B cell (primary cell): ENCODE results near the gene RGS3. TPM values are rescaled to one million over a fixed set of nuclear protein-coding genes. Genes with fewer than 3 reads are reported as not detected.

ENCODE experiments used
- ATAC-seq: fragments of 200-7000 bp; cut with Tn5 transposase; one replicate; pipeline ENCODE4 v1.10.0; 2021; ENCODE audit warnings: low read depth, mild to moderate bottlenecking, moderate number of reproducible peaks, moderate library complexity
- CTCF ChIA-PET: fragments of 350-600 bp; sonication (Branson Sonifier 250); formaldehyde crosslinking; loops from one replicate; lab custom pipeline; 2021; ENCODE audit warnings: antibody characterized with exemption, inconsistent platforms; lab: Charles Lee
- POLR2A ChIA-PET: fragments of 350-600 bp; sonication (Branson Sonifier 250); formaldehyde crosslinking; loops from one replicate; lab custom pipeline; 2021; ENCODE audit warnings: antibody characterized with exemption; lab: Charles Lee
- DNase-seq: peaks from one replicate; pipeline ENCODE4 v3.0.0; 2013
- H2AFZ ChIP-seq: 2 replicates; pipeline ENCODE4 v1.6.1; 2012; ENCODE audit warnings: mild to moderate bottlenecking, low read depth, low read length; ENCODE audit not compliant: insufficient read depth, poor library complexity, severe bottlenecking
- H3K27ac ChIP-seq, 2 donors: 1 replicate in 1 of 2; 2 replicates in 1 of 2; pipeline ENCODE4 v1.5.1; 2012 to 2013; ENCODE audit warnings: low read length in 2 of 2, mild to moderate bottlenecking in 2 of 2, moderate library complexity in 1 of 2
- H3K27me3 ChIP-seq, 4 experiments: fragments of 200-600 bp in 1 of 4; sonication (generic) in 1 of 4; replicated peaks in 1 of 4; 1 replicate in 2 of 4; 2 replicates in 2 of 4; pipeline versions ENCODE4 v1.6.1 to v1.7.0; 2013 to 2016; ENCODE audit warnings: low read length in 3 of 4, mild to moderate bottlenecking in 2 of 4, mixed read lengths in 1 of 4, moderate library complexity in 1 of 4; ENCODE audit not compliant: insufficient read depth in 4 of 4, control insufficient read depth in 3 of 4; ENCODE audit errors: control extremely low read depth in 1 of 4
- H3K36me3 ChIP-seq, 2 experiments: replicated peaks in 1 of 2; 1 replicate in 1 of 2; 2 replicates in 1 of 2; pipeline versions ENCODE4 v1.6.1 to v1.7.1; 2013; ENCODE audit warnings: low read length in 1 of 2; ENCODE audit not compliant: insufficient read depth in 2 of 2, control insufficient read depth in 1 of 2; ENCODE audit errors: control extremely low read depth in 1 of 2, extremely low read depth in 1 of 2
- H3K4me1 ChIP-seq, 2 donors: fragments of 200-600 bp in 1 of 2; sonication (generic) in 1 of 2; 1 replicate in 1 of 2; 2 replicates in 1 of 2; pipeline versions ENCODE4 v1.5.1 to v1.6.1; 2013 to 2017; ENCODE audit warnings: low read length in 2 of 2; ENCODE audit not compliant: control insufficient read depth in 2 of 2, insufficient read depth in 2 of 2
- H3K4me2 ChIP-seq: replicated peaks from 2 replicates; pipeline ENCODE3; 2012; ENCODE audit warnings: mild to moderate bottlenecking, low read depth, low read length; ENCODE audit not compliant: poor library complexity, severe bottlenecking
- H3K4me3 ChIP-seq, 5 experiments: fragments of 200-600 bp in 1 of 5; sonication (generic) in 1 of 5; 1 replicate in 3 of 5; 2 replicates in 2 of 5; pipeline versions ENCODE4 v1.5.1 to v1.7.0; 2011 to 2016; ENCODE audit warnings: low read length in 4 of 5, mild to moderate bottlenecking in 4 of 5, low read depth in 2 of 5, control low read depth in 1 of 5, moderate library complexity in 1 of 5; ENCODE audit not compliant: insufficient read depth in 1 of 5; ENCODE audit errors: control extremely low read depth in 1 of 5, extremely low read depth in 1 of 5
- H3K79me2 ChIP-seq: fragments of 200-600 bp; sonication (generic); one replicate; pipeline ENCODE4 v1.6.0; 2016; ENCODE audit warnings: low read length; ENCODE audit not compliant: control insufficient read depth, insufficient read depth
- H3K9ac ChIP-seq: fragments of 200-600 bp; sonication (generic); 2 replicates; pipeline ENCODE4 v1.6.1; 2017; ENCODE audit warnings: mild to moderate bottlenecking, low read length, moderate library complexity
- H3K9me3 ChIP-seq, 3 donors: one replicate each; pipeline versions ENCODE4 v1.6.1 to v1.7.1; 2013; ENCODE audit warnings: low read length in 2 of 3; ENCODE audit not compliant: control insufficient read depth in 2 of 3, insufficient read depth in 1 of 3; ENCODE audit errors: control extremely low read depth in 1 of 3
- H4K20me1 ChIP-seq: 2 replicates; pipeline ENCODE4 v1.6.0; 2012; ENCODE audit warnings: mild to moderate bottlenecking, low read length; ENCODE audit not compliant: insufficient read depth, control insufficient read depth, poor library complexity, severe bottlenecking
- H3K27ac Mint-ChIP-seq: one replicate; pipeline ENCODE4 v1.8.0; 2021; ENCODE audit warnings: mixed read lengths
- H3K27me3 Mint-ChIP-seq: one replicate; pipeline ENCODE4 v1.8.0; 2021; ENCODE audit warnings: mixed read lengths
- H3K4me1 Mint-ChIP-seq: one replicate; pipeline ENCODE4 v1.8.0; 2021; ENCODE audit warnings: mixed read lengths
- H3K4me3 Mint-ChIP-seq: one replicate; pipeline ENCODE4 v1.8.0; 2021; ENCODE audit warnings: mixed read lengths
- H3K9me3 Mint-ChIP-seq: one replicate; pipeline ENCODE4 v1.8.0; 2022; ENCODE audit warnings: mixed read lengths; ENCODE audit not compliant: insufficient read depth
- EZH2 ChIP-seq: IDR thresholded peaks from 2 replicates; pipeline ENCODE4 v1.6.1; 2012; ENCODE audit warnings: borderline replicate concordance, low read depth, mild to moderate bottlenecking, moderate library complexity, low read length; ENCODE audit not compliant: insufficient read depth, poor library complexity, severe bottlenecking
- WGBS: methylation state at CpG from one replicate; pipeline ENCODE4 v1.1.5; 2013; ENCODE audit warnings: missing lambda C conversion rate; ENCODE audit not compliant: insufficient coverage; 5-methylcytosine and 5-hydroxymethylcytosine counted together
- intact Hi-C: fragments of 100-400 bp; cut with micrococcal nuclease; formaldehyde crosslinking; loops from one replicate; pipeline ENCODE4 v1.10.0; 2022
- polyA plus RNA-seq: library from polyadenylated mRNA; depleted of rRNA; stranded (reverse); fragments of >200 nt; gene quantifications from 2 replicates; pipeline ENCODE4 v1.2.3, GENCODE V29; 2012
- total RNA-seq, 2 donors: library from RNA; stranded (reverse); fragments of 120-200 nt in 1 of 2; gene quantifications; 1 replicate in 1 of 2; 2 replicates in 1 of 2; pipeline versions ENCODE4 v1.2.3 to v1.2.4, GENCODE V29; 2013 to 2022
- TF ChIP-seq, protein P1 (sequence below): fragments of 200-600 bp; IDR thresholded peaks from one replicate; pipeline ENCODE4 v1.8.0; 2022; ENCODE audit warnings: antibody characterized with exemption, mild to moderate bottlenecking

Gene RGS3
- total and polyA plus RNA-seq, 2 donors (not counting 1 experiment from before 2014, with no cell fraction given), result 12.0 to 15.6 TPM

DNA sequence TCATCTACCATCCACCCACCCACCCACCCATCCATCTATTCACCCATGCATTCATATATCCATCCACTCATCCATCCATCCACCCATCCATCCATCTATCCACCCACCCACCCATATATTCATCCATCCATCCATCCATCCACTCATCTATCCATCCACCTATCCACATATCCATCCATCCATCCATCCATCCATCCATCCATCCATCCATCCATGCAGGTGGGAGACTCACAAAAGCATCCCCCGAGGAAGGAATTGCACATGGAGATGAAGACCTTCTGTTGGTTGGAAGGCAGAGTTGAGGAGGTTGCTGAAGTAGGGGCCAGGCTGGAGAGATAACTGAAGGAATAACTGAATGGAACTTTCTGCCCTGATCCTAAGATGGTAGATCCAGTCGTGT, 126.9 kb downstream of the RGS3 start:
- intact Hi-C loops, result no loop called here
- Histone ChIP-seq H3K9me3 (peaks cover 0 to 4% (median 0%) of the 10 kb centered on the region in 3 donors), H4K20me1 (peaks cover 16% of the 10 kb centered on the region), H3K4me3 (no peak overlapping the region), H3K4me1 (peaks cover 12 to 17% of the 10 kb centered on the region in 2 donors), H3K27me3 (no peaks in the 10 kb centered on the region), H3K9ac (no peak overlapping the region), H2AFZ (no peak overlapping the region), H3K4me2 (no peak overlapping the region), H3K79me2 (no peaks in the 10 kb centered on the region), H3K27ac (no peak overlapping the region), H3K36me3 (peaks cover 2 to 46% of the 10 kb centered on the region in 2 experiments)
- DNase-seq (no peak), ATAC-seq (no peak)
- Mint-ChIP-seq H3K4me1 (peaks cover 23% of the 10 kb centered on the region), H3K4me3 (no peak overlapping the region), H3K9me3 (no peaks in the 10 kb centered on the region), H3K27ac (no peak overlapping the region), H3K27me3 (no peaks in the 10 kb centered on the region)
- WGBS, result 100% methylated on average over 1 of the region's 2 CpGs
- CTCF ChIA-PET, result interaction anchor here (0.9 to 11.2 kb wide), 13 partner anchors 9 to 316 kb away, joined by 3 to 411 read pairs (median 6); partner anchors contain the start of genes C9orf43, POLE3 and WDR31
- POLR2A ChIA-PET, result no interaction called here
- no peak for TF ChIP-seq EZH2
- TF ChIP-seq, protein P1, sequence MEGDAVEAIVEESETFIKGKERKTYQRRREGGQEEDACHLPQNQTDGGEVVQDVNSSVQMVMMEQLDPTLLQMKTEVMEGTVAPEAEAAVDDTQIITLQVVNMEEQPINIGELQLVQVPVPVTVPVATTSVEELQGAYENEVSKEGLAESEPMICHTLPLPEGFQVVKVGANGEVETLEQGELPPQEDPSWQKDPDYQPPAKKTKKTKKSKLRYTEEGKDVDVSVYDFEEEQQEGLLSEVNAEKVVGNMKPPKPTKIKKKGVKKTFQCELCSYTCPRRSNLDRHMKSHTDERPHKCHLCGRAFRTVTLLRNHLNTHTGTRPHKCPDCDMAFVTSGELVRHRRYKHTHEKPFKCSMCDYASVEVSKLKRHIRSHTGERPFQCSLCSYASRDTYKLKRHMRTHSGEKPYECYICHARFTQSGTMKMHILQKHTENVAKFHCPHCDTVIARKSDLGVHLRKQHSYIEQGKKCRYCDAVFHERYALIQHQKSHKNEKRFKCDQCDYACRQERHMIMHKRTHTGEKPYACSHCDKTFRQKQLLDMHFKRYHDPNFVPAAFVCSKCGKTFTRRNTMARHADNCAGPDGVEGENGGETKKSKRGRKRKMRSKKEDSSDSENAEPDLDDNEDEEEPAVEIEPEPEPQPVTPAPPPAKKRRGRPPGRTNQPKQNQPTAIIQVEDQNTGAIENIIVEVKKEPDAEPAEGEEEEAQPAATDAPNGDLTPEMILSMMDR, result no peak

DNA sequence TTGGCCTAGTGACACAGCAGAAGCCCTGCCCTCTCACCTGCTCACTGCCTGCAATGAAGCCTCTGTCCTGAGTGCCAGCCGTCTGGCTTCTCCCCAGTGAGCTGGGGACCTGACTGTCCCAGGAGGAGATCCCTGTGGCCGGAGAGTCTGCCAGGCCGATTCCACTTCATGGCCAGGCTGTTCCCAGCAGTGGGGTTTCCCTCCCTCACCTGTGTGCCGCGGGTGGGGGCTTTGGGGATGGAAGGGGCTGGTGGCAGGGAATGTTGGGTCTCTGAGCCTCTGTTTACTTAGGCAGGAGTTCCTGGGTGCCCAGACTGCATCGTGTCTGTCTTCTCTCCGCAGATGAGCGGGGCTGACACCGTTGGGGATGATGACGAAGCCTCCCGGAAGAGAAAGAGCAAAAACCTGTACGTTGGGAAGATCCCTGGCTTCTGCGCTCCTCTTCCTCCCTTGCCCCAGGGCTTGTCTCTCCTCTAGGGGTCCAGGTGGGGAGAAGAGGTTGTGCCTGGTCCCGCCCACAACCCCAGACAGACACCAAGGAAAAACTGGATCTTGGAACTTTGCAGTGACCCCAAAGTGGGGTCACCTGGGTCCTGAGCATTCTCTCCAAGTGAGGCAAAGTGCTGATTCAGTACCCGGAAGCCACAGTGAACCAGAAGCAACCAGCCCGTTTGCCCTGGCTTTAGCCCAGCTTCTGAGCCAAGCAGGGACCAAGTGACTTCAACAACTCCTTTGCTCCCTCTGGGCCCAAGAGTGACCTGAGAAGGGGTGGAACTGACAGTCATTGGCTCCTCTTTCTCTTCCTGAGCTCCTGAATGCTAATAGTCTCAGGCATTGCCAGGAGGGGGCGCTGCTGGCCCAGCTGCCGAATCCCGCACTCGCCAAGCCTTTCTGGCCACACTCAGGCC, 127.7 kb downstream of the RGS3 start:
- no peak overlapping the region for H3K4me3 Mint-ChIP-seq
- Histone ChIP-seq H2AFZ (no peak overlapping the region), H3K9me3 (peaks cover 0 to 4% (median 0%) of the 10 kb centered on the region in 3 donors), H3K27ac (no peak overlapping the region), H3K4me1 (peaks cover 12 to 17% of the 10 kb centered on the region in 2 donors), H3K9ac (no peak overlapping the region), H3K4me2 (no peak overlapping the region), H4K20me1 (peaks cover 14% of the 10 kb centered on the region), H3K79me2 (no peaks in the 10 kb centered on the region), H3K4me3 (no peak overlapping the region), H3K36me3 (peaks cover 0 to 44% of the 10 kb centered on the region in 2 experiments), H3K27me3 (no peaks in the 10 kb centered on the region)
- ChIA-PET CTCF (interaction anchor here (0.6 to 11.2 kb wide), 31 partner anchors 9 to 317 kb away, joined by 3 to 411 read pairs (median 5); partner anchors contain the start of genes ALAD, C9orf43, POLE3 and WDR31), POLR2A (interaction anchor here (0.9 kb wide), 1 partner anchor 65 kb away, joined by 3 read pairs; no protein-coding TSS in a partner anchor)
- H3K27me3 Mint-ChIP-seq, result no peaks in the 10 kb centered on the region
- TF ChIP-seq EZH2, result no peak
- TF ChIP-seq, protein P1, result peak; percentile 85
- intact Hi-C loops, result no loop called here
- H3K27ac Mint-ChIP-seq, result no peak overlapping the region
- DNase-seq, result peak; percentile 75
- H3K4me1 Mint-ChIP-seq, result peaks cover 16% of the 10 kb centered on the region
- H3K9me3 Mint-ChIP-seq, result no peaks in the 10 kb centered on the region
- ATAC-seq, result peak; percentile 67
- 81% methylated on average over 14 of the region's 20 CpGs for WGBS
